ENCODE results near the gene FOXD3. TPM values are rescaled to one million over a fixed set of nuclear protein-coding genes. Genes with fewer than 3 reads are reported as not detected.

FOXD3 gene
- total RNA-seq, 2 experiments from 2014 or later, result not detected

DNA sequence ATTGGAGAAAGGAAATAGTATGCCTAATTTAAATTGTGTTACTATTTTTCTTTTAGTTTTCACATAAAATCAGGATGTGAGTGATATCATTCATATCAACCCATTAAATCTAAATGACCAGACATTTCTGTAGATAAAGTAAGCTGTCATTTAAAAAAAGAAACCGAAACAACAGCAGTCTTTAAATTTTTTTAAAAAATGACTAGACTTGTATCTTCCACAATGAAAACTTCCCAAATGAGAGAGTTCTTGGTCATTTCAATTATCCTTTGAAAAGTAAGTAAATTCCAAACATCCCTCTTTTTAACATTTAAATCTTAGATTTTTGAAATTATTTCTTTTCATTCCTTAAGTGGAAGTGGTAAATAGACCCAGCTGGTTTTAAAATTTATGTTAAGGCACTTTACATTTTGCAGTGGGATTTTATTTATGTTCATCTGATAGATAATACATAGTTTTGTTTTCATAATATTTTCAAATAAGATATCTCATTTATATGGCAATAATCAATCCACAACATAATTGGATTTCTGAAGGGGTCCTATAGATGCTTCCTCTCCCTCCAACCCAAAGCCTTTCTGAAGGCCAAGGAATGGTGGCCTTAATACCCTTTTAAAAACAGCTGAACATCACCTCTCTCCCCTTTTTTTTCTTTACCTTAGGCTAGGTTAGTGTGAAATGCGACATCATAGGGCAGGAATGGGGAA lies 3.1 kb downstream of the FOXD3 start:
- Mint-ChIP-seq H3K4me1 (ENCODE audit: low read depth) (peaks cover 29% of the 10 kb centered on the region), H3K27ac (no peak overlapping the region), H3K27me3 (peaks cover 66% of the 10 kb centered on the region), H3K9me3 (peaks cover 7% of the 10 kb centered on the region), H3K4me3 (no peak overlapping the region), H3K36me3 (ENCODE audit: low read depth) (peaks cover 23% of the 10 kb centered on the region)
- ChIA-PET POLR2A (no interaction called here), CTCF (interaction anchor here (1.1 to 5.2 kb wide), 3 partner anchors 8 to 212 kb away, joined by 3 to 39 read pairs (median 3); no protein-coding TSS in a partner anchor)
- TF ChIP-seq, protein P1, sequence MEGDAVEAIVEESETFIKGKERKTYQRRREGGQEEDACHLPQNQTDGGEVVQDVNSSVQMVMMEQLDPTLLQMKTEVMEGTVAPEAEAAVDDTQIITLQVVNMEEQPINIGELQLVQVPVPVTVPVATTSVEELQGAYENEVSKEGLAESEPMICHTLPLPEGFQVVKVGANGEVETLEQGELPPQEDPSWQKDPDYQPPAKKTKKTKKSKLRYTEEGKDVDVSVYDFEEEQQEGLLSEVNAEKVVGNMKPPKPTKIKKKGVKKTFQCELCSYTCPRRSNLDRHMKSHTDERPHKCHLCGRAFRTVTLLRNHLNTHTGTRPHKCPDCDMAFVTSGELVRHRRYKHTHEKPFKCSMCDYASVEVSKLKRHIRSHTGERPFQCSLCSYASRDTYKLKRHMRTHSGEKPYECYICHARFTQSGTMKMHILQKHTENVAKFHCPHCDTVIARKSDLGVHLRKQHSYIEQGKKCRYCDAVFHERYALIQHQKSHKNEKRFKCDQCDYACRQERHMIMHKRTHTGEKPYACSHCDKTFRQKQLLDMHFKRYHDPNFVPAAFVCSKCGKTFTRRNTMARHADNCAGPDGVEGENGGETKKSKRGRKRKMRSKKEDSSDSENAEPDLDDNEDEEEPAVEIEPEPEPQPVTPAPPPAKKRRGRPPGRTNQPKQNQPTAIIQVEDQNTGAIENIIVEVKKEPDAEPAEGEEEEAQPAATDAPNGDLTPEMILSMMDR (IDR thresholded peaks at IDR 0.05), result no peak
- intact Hi-C loops (cut with micrococcal nuclease), result loop anchor here (5.0 to 10.0 kb wide), 2 partner anchors 117 to 199 kb away; partner anchors contain the start of genes EFCAB7 and ITGB3BP
- no peak for DNase-seq
- ATAC-seq, result no peak

DNA sequence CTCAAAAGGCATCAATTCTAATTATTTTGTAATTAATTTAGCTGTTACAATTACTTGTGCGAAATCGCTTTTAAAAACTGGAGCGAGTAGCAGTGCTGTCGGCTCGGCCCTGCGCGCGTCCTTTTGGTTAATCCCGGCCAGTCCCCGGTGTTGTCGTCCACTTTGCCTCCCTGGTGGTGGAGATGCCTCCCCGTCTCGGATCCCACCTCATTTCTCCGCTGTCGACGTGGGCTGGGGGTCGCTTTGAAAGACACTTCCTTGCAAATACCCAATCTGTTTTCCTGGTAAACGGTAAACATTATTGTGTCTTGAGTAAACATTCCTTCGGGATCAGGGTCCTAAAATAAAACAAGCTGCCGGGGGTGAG lies 3.7 kb downstream of the FOXD3 start:
- ATAC-seq (no peak), DNase-seq (no peak)
- H3K9me3 Mint-ChIP-seq, result peaks cover 7% of the 10 kb centered on the region
- H3K4me1 Mint-ChIP-seq (ENCODE audit: low read depth), result peaks cover 30% of the 10 kb centered on the region
- H3K36me3 Mint-ChIP-seq (ENCODE audit: low read depth), result peaks cover 21% of the 10 kb centered on the region
- ChIA-PET POLR2A (no interaction called here), CTCF (interaction anchor here (1.2 to 5.2 kb wide), 2 partner anchors 8 to 12 kb away, joined by 3 to 39 read pairs; no protein-coding TSS in a partner anchor)
- intact Hi-C loops (cut with micrococcal nuclease), result loop anchor here (5.0 to 10.0 kb wide), 2 partner anchors 116 to 199 kb away; partner anchors contain the start of genes EFCAB7 and ITGB3BP
- H3K27ac Mint-ChIP-seq, result no peak overlapping the region
- TF ChIP-seq, protein P1 (IDR thresholded peaks at IDR 0.05), result no peak
- peaks cover 66% of the 10 kb centered on the region for H3K27me3 Mint-ChIP-seq
- no peak overlapping the region for H3K4me3 Mint-ChIP-seq

DNA sequence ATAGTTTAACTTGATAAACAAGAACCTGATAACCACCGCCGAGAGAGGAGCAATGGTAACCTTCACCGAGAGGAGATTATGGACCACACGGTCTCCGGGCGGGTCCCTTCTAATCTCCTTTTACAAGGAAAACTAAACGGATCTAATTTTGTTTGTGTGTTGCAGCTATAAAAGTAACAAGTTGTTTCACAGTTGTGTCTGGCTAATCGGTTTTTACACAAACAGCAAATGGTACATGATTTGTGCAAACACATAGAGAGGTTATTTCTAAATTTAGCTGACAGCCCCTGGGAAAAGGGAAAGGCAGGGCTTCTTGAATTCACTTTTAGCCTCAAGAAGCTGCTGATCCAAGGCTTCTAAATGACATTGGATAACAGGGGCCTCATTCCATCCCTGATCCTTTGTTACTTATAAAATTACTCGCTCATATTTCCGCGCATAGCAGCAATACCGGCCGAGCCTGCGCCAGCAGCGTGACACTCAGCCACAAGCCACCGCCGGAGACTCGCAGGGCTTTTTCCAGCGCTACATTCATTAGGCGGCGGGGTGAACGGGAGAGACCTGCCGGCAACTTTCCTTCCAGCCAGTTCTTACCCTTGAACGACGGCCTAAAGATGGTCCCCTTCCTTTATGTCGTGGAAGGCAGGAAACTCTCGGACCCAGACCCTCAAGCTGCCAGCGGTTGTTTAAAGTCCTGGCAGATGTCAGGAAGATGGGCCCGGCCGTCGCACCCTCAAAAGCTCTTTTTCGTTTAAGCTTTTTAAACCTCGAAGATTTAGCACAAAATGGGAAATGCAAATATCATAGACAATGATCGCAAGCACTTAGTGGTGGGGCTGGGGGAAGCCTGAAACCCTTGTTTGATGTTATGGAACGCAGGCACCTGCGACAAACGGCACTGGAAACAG lies 4.4 kb downstream of the FOXD3 start:
- ChIA-PET POLR2A (no interaction called here), CTCF (interaction anchor here (0.8 to 5.2 kb wide), 13 partner anchors 9 to 212 kb away, joined by 3 to 39 read pairs (median 4); no protein-coding TSS in a partner anchor)
- no peak overlapping the region for H3K27ac Mint-ChIP-seq
- H3K4me1 Mint-ChIP-seq (ENCODE audit: low read depth), result peaks cover 23% of the 10 kb centered on the region
- peaks cover 15% of the 10 kb centered on the region for H3K36me3 Mint-ChIP-seq (ENCODE audit: low read depth)
- intact Hi-C loops (cut with micrococcal nuclease), result loop anchor here (5.0 to 10.0 kb wide), 2 partner anchors 116 to 198 kb away; partner anchors contain the start of genes EFCAB7 and ITGB3BP
- ATAC-seq (no peak), DNase-seq (no peak)
- peaks cover 7% of the 10 kb centered on the region for H3K9me3 Mint-ChIP-seq
- TF ChIP-seq, protein P1 (IDR thresholded peaks at IDR 0.05), result no peak
- H3K27me3 Mint-ChIP-seq, result peaks cover 62% of the 10 kb centered on the region
- H3K4me3 Mint-ChIP-seq, result no peak overlapping the region

DNA sequence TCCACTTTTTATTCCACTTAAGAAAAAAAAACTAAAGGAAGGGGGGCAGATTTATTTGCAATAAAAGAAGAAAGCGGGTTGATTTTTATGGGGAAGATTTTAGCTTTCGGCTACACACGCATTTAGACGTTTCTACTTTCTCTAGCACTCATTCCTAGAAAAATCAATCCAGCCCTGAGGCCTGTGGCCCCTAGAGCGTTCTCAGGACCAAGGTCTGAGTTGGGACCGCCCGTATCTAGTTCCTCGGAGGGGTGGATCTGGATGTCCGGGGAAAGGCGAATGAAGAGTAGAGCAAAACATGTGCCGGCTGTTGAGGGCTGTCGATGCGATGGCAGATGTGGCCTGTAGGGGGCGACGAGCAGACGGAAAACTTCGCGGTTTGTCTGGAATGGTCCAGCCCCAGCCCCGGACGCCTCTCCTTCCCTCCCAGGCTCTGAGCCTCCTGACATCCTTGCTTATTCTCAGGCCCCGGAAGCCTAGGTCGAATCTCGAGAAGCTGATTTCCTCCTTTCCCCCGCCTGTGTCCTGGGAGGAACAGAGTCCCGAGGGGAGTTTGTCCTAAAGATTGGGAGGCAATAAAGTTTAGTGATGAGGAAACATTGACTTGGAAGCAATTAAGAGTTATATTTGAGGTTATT lies 5.2 kb downstream of the FOXD3 start:
- POLR2A ChIA-PET, result no interaction called here
- H3K4me3 Mint-ChIP-seq, result no peak overlapping the region

More for the DNA sequence above, 5.2 kb downstream of the FOXD3 start:
- peak; percentile 71 for DNase-seq
- peak; percentile 72 for ATAC-seq
- Mint-ChIP-seq H3K9me3 (peaks cover 7% of the 10 kb centered on the region), H3K4me1 (ENCODE audit: low read depth) (peaks cover 21% of the 10 kb centered on the region), H3K27ac (no peak overlapping the region), H3K27me3 (peaks cover 62% of the 10 kb centered on the region), H3K36me3 (ENCODE audit: low read depth) (peaks cover 13% of the 10 kb centered on the region)
- CTCF ChIA-PET, result interaction anchor here (0.8 to 5.2 kb wide), 13 partner anchors 8 to 211 kb away, joined by 3 to 39 read pairs (median 4); no protein-coding TSS in a partner anchor
- TF ChIP-seq, protein P1 (IDR thresholded peaks at IDR 0.05), result peak; percentile 74
- intact Hi-C loops (cut with micrococcal nuclease), result loop anchor here (5.0 to 10.0 kb wide), 2 partner anchors 115 to 197 kb away; partner anchors contain the start of genes EFCAB7 and ITGB3BP

All from activated CD8-positive, alpha-beta T cell treated with anti-CD3 and anti-CD28 coated beads for 36 hours (primary cell).